ENCODE data around the gene RAP2A.

RAP2A gene

DNA sequence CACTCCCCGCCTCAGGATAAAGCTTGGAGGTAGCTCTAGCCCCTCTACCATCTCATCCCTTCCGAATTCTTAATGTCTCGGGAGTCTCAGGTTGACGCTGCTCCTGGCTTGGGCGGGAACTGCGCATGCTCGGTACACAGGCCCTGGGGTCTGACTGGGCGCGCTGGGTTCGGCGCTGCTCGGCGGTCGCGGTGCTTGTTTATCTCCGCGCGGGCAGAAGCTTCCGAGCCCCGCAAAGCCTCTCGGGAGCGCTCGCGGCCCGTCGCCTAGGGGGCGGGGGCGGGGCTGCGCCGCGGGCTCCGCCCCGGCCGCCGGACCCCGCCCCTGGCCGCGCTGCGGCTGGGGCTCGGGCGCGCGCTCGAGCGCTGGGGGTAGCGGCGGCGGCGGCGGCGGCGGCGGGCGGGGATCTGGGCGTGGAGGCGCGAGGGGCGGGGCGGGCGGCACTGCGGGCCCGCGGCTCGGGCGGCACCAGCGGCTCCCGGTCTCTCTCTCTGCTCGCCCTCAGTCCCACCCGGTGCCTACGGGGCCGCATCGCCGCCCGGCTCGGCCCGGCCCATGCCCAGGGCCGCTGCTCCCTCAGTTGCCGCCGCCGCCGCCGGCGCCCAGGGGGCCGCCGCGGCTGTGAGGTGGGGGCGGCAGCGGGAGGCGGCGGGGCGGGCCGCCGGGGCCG is at the start of gene RAP2A:
Gene RAP2A, plus strand, starts transcription at position 443 of the 670 bp plus-strand sequence. CDS start 302 bp downstream, outside the sequence.
- peak within 1 kb of the TSS; percentile 91 for H3K4me3 ChIP-seq (ENCODE audit: low read length)
- TF ChIP-seq, protein P1, sequence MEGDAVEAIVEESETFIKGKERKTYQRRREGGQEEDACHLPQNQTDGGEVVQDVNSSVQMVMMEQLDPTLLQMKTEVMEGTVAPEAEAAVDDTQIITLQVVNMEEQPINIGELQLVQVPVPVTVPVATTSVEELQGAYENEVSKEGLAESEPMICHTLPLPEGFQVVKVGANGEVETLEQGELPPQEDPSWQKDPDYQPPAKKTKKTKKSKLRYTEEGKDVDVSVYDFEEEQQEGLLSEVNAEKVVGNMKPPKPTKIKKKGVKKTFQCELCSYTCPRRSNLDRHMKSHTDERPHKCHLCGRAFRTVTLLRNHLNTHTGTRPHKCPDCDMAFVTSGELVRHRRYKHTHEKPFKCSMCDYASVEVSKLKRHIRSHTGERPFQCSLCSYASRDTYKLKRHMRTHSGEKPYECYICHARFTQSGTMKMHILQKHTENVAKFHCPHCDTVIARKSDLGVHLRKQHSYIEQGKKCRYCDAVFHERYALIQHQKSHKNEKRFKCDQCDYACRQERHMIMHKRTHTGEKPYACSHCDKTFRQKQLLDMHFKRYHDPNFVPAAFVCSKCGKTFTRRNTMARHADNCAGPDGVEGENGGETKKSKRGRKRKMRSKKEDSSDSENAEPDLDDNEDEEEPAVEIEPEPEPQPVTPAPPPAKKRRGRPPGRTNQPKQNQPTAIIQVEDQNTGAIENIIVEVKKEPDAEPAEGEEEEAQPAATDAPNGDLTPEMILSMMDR (conservative IDR thresholded peaks at IDR 0.05; ENCODE audit: low read length) = no peak
- peak; percentile 93 for DNase-seq (ENCODE audit: low read depth)

DNA sequence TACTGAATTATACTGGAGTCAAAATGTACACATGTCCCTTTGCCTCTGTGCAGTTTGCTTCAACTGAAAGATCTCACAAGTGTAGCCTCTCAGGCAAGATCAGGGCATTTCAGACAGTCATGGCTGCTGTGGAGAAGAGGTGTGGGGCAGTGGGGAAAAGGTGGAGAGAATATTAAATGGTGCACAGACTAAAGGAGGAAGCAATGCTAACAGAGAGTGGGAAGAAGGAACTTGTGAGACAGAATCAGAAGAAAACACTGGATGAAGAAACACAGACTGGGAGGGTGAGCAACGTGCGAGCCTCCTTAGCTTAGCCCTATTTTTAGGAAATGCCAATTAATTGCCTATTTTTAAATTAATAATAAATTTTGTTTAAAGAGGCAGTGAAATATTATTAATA is 49.6 kb upstream of the RAP2A start:
- H3K4me3 ChIP-seq (ENCODE audit: low read length) = no peak overlapping the region
- TF ChIP-seq, protein P1 (conservative IDR thresholded peaks at IDR 0.05; ENCODE audit: low read length) = no peak
- no peak for DNase-seq (ENCODE audit: low read depth)

DNA sequence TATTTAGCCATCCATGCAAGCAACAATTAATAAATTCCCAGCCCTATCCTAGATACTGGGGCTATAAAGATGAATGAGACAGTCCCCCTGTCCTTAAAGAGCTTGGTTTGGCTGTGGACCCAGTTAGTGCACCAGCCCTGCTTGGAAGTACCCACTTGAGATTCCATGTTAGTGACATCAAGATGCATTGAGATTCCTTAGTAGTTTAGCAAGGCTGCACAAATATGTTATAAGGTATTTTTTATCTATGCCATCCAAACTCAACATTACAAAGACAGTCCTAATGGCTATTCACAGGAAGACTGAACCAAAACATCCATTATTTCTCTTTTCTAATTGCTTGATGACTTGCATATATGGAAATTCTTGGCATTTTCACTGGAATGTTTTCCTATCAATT is 48.8 kb upstream of the RAP2A start:
- DNase-seq (ENCODE audit: low read depth) = peak; percentile 78
- H3K4me3 ChIP-seq (ENCODE audit: low read length) = no peak overlapping the region
- TF ChIP-seq, protein P1 (conservative IDR thresholded peaks at IDR 0.05; ENCODE audit: low read length) = no peak

DNA sequence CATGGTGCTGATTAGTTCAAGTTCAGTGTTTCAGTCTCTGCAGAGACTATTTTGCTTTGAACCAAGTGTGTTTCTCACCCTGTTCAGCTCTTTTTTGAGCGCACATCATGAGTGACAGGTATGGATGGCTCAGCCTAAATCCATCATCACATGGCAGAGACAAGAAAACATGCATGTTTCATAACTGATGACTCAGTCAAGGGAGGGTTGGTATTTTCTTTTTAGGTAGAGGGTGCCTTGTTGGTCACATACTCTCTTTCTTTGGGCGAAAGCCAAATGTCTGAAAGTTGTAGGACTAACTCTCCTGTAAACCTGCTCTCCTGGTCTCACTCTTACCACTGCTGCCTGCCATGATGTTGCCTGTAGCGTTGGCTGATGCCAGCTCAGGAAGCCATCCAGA is 48.1 kb upstream of the RAP2A start:
- H3K4me3 ChIP-seq (ENCODE audit: low read length) = no peak overlapping the region
- peak; percentile 16 for DNase-seq (ENCODE audit: low read depth)
- TF ChIP-seq, protein P1 (conservative IDR thresholded peaks at IDR 0.05; ENCODE audit: low read length) = no peak

DNA sequence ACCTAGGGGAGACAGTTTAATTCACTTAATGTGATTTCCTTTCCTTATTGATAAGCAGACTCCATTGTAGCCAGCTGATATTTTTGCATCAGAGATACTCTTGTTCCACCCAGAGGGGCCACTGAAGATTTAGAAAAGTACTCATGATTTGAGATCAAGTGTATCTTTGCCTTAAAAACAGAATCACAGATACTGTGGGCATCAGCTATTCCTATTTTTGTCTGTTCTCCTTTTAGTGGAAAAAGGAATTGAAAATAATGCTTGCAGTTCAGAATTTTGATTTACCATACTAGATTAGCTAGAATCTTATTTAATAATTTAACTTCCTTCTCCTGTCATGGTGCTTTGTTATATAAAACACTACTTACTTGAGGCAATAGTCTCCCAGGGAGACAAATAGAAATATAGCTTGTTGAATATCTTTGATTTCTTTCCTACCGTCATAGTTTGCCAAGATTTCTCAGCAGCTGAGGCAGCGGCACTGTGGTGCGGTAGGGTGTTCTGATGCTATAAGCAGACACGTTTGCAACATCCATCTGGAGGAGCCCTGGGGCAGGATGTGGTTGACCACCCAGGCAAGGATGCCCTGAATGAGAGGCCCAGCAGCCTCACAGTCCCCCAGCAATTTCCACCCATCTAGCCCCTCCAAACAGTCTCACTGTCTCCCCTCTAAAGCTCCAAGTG is 47.0 kb upstream of the RAP2A start:
- H3K4me3 ChIP-seq (ENCODE audit: low read length) = no peak overlapping the region
- no peak for DNase-seq (ENCODE audit: low read depth)

DNA sequence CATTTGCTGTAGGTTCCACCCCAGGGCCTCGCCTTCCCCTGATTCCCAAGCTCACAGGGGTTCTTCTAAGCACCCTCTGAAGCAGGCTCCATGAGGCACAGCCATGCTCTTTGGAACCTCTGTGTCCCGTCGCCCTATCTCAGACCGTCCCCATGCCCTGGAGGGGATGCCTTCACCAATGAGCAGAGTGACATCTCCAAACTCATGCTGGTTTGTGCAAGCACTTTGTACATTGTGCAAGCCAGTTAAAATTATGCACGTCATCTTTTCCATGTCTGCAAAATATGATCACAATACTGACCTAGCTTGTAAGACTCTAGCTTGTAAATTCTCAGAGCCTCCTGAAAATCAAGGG is 46.5 kb upstream of the RAP2A start:
- no peak for DNase-seq (ENCODE audit: low read depth)
- TF ChIP-seq, protein P1 (conservative IDR thresholded peaks at IDR 0.05; ENCODE audit: low read length) = no peak

More for the DNA sequence above, 47.0 kb upstream of the RAP2A start:
- TF ChIP-seq, protein P1 (conservative IDR thresholded peaks at IDR 0.05; ENCODE audit: low read length) = no peak

DNA sequence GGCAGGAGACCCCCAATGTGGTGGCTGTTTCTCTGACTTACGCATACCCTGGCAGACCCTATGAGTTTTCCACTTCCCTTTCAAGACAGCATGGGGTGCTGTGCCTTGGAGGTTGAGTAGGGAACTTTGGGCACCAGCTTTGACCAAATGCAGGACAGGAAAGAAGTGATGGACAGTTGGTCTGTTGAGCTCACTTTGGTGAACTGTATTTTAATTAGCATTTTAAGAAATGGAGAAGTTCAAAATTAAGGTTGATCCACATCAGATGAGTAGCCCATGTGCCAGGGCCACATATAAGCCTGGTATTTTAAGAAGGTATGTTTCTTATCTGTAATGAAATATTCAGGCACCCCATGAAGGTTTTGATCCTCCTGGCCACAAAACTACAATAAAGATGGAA is 46.1 kb upstream of the RAP2A start:
- H3K4me3 ChIP-seq (ENCODE audit: low read length) = no peak overlapping the region
- TF ChIP-seq, protein P1 (conservative IDR thresholded peaks at IDR 0.05; ENCODE audit: low read length) = no peak
- DNase-seq (ENCODE audit: low read depth) = no peak

More for the DNA sequence above, 46.5 kb upstream of the RAP2A start:
- no peak overlapping the region for H3K4me3 ChIP-seq (ENCODE audit: low read length)

Measured in AG10803 (cell line).